DMS79 (cell line): ENCODE results near the gene KDSR.
A peak's percentile ranks its signal among the peaks of the same experiment; 100 is the strongest.
"Not testable (repeated sequence)": the region's sequence is repeated elsewhere in the genome, so short reads cannot be mapped to it uniquely, and the experiment has no call there.

Source experiments
- DNase-seq: peaks from one replicate; lab custom pipeline; 2025; lab: John Stamatoyannopoulos, UW

Gene KDSR

GRCh38 chr18:63366213-63367052 lies 573 bp downstream of the KDSR start:
- DNase-seq: peak; percentile 21

- DNase-seq: no peak
Measured at GRCh38 chr18:63365876-63366212, 1.2 kb downstream of the KDSR start.

- DNase-seq: no peak
Measured at GRCh38 chr18:63363951-63364350, 3.1 kb downstream of the KDSR start.

- not testable (repeated sequence) for DNase-seq
Measured at GRCh38 chr18:63363420-63363819, 3.6 kb downstream of the KDSR start.

- DNase-seq: no peak
Measured at GRCh38 chr18:63356272-63356896, 10.6 kb downstream of the KDSR start.

- DNase-seq: no peak
Measured at GRCh38 chr18:63350230-63350629, 16.8 kb downstream of the KDSR start.

- DNase-seq: no peak
Measured at GRCh38 chr18:63348508-63349136, 18.4 kb downstream of the KDSR start.

GRCh38 chr18:63346480-63347183 lies 20.4 kb downstream of the KDSR start:
- no peak for DNase-seq

GRCh38 chr18:63346031-63346430 lies 21.0 kb downstream of the KDSR start:
- DNase-seq: no peak

GRCh38 chr18:63344918-63345317 lies 22.1 kb downstream of the KDSR start:
- no peak for DNase-seq

- DNase-seq: no peak
Measured at GRCh38 chr18:63344263-63344662, 22.7 kb downstream of the KDSR start.

GRCh38 chr18:63342206-63342605 lies 24.8 kb downstream of the KDSR start:
- DNase-seq: no peak

- no peak for DNase-seq
Measured at GRCh38 chr18:63339920-63340484, 27.0 kb downstream of the KDSR start.

GRCh38 chr18:63336366-63337099 lies 30.5 kb downstream of the KDSR start:
- DNase-seq: no peak

- no peak for DNase-seq
Measured at GRCh38 chr18:63331105-63331504, 35.9 kb downstream of the KDSR start.

GRCh38 chr18:63329431-63330145 lies 37.4 kb downstream of the KDSR start:
- no peak for DNase-seq

GRCh38 chr18:63326011-63326410 lies 41.0 kb downstream of the KDSR start:
- no peak for DNase-seq

- no peak for DNase-seq
Measured at GRCh38 chr18:63325086-63325686, 41.8 kb downstream of the KDSR start.

- DNase-seq: peak; percentile 57
Measured at GRCh38 chr18:63322908-63323634, 43.9 kb downstream of the KDSR start.

GRCh38 chr18:63322206-63322605 lies 44.8 kb downstream of the KDSR start:
- DNase-seq: no peak
